ENCODE measurements around the gene FTH1. TPM values are rescaled to one million over a fixed set of nuclear protein-coding genes. Genes with fewer than 3 reads are reported as not detected.

Gene FTH1
- total and polyA plus RNA-seq, 2 of the 13 experiments (the other 11 are each of a cell fraction or from before 2014, with no cell fraction given), result 607 to 760 TPM

GRCh38 chr11:62000539-62001446 is 33.4 kb upstream of the FTH1 start (continued):
- TF ChIP-seq, protein P1, sequence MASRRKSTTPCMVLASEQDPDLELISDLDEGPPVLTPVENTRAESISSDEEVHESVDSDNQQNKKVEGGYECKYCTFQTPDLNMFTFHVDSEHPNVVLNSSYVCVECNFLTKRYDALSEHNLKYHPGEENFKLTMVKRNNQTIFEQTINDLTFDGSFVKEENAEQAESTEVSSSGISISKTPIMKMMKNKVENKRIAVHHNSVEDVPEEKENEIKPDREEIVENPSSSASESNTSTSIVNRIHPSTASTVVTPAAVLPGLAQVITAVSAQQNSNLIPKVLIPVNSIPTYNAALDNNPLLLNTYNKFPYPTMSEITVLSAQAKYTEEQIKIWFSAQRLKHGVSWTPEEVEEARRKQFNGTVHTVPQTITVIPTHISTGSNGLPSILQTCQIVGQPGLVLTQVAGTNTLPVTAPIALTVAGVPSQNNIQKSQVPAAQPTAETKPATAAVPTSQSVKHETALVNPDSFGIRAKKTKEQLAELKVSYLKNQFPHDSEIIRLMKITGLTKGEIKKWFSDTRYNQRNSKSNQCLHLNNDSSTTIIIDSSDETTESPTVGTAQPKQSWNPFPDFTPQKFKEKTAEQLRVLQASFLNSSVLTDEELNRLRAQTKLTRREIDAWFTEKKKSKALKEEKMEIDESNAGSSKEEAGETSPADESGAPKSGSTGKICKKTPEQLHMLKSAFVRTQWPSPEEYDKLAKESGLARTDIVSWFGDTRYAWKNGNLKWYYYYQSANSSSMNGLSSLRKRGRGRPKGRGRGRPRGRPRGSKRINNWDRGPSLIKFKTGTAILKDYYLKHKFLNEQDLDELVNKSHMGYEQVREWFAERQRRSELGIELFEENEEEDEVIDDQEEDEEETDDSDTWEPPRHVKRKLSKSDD (CRISPR knock-in tag; IDR thresholded peaks at IDR 0.05; ENCODE audit: low read depth), result 0 out of 2 replicates have a peak, but pooled peaks have one; percentile 58
- TF ChIP-seq, protein P2, sequence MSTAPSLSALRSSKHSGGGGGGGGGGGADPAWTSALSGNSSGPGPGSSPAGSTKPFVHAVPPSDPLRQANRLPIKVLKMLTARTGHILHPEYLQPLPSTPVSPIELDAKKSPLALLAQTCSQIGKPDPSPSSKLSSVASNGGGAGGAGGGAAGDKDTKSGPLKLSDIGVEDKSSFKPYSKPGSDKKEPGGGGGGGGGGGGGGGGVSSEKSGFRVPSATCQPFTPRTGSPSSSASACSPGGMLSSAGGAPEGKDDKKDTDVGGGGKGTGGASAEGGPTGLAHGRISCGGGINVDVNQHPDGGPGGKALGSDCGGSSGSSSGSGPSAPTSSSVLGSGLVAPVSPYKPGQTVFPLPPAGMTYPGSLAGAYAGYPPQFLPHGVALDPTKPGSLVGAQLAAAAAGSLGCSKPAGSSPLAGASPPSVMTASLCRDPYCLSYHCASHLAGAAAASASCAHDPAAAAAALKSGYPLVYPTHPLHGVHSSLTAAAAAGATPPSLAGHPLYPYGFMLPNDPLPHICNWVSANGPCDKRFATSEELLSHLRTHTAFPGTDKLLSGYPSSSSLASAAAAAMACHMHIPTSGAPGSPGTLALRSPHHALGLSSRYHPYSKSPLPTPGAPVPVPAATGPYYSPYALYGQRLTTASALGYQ (CRISPR knock-in tag; IDR thresholded peaks at IDR 0.05), result 0 out of 2 replicates have a peak, but pooled peaks have one; percentile 6
- TF ChIP-seq MATR3 (CRISPR knock-in tag; IDR thresholded peaks at IDR 0.05) (no peak), SP140L (CRISPR knock-in tag; IDR thresholded peaks at IDR 0.05; ENCODE audit: borderline replicate concordance) (no peak), HOXA3 (CRISPR knock-in tag; IDR thresholded peaks at IDR 0.05) (peak; percentile 16; the same call in 1 of the 2 replicates), ZNF501 (CRISPR knock-in tag; IDR thresholded peaks at IDR 0.05) (no peak), SOX5 (CRISPR knock-in tag; IDR thresholded peaks at IDR 0.05; ENCODE audit: borderline replicate concordance) (peak; percentile 59; the same call in 1 of the 2 replicates), ZNF75D (CRISPR knock-in tag; IDR thresholded peaks at IDR 0.05; ENCODE audit: borderline replicate concordance) (no peak), CREB1 (IDR thresholded peaks at IDR 0.05) (no peak), CREB1 (CRISPR knock-in tag; IDR thresholded peaks at IDR 0.05) (peak; percentile 29; the same call in 1 of the 2 replicates), ZNF44 (CRISPR knock-in tag; IDR thresholded peaks at IDR 0.05) (0 out of 2 replicates have a peak, but pooled peaks have one; percentile 12), SIX4 (CRISPR knock-in tag; IDR thresholded peaks at IDR 0.05) (no peak), ZBTB10 (CRISPR knock-in tag; IDR thresholded peaks at IDR 0.05; ENCODE audit: borderline replicate concordance) (no peak), ZMYM3 (CRISPR knock-in tag; IDR thresholded peaks at IDR 0.05) (peak; percentile 36; the same call in 1 of the 2 replicates)
- TF ChIP-seq, protein P3, sequence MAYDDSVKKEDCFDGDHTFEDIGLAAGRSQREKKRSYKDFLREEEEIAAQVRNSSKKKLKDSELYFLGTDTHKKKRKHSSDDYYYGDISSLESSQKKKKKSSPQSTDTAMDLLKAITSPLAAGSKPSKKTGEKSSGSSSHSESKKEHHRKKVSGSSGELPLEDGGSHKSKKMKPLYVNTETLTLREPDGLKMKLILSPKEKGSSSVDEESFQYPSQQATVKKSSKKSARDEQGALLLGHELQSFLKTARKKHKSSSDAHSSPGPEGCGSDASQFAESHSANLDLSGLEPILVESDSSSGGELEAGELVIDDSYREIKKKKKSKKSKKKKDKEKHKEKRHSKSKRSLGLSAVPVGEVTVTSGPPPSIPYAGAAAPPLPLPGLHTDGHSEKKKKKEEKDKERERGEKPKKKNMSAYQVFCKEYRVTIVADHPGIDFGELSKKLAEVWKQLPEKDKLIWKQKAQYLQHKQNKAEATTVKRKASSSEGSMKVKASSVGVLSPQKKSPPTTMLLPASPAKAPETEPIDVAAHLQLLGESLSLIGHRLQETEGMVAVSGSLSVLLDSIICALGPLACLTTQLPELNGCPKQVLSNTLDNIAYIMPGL (CRISPR knock-in tag; IDR thresholded peaks at IDR 0.05; ENCODE audit: borderline replicate concordance in 1 of 2, low read depth in 1 of 2), result 0 out of 4 replicates have a peak, but pooled peaks of 1 of the 2 experiments have one; percentile 50
- TF ChIP-seq, protein P4, sequence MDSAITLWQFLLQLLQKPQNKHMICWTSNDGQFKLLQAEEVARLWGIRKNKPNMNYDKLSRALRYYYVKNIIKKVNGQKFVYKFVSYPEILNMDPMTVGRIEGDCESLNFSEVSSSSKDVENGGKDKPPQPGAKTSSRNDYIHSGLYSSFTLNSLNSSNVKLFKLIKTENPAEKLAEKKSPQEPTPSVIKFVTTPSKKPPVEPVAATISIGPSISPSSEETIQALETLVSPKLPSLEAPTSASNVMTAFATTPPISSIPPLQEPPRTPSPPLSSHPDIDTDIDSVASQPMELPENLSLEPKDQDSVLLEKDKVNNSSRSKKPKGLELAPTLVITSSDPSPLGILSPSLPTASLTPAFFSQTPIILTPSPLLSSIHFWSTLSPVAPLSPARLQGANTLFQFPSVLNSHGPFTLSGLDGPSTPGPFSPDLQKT (CRISPR knock-in tag; IDR thresholded peaks at IDR 0.05; ENCODE audit: borderline replicate concordance), result no peak
- TF ChIP-seq, protein P5, sequence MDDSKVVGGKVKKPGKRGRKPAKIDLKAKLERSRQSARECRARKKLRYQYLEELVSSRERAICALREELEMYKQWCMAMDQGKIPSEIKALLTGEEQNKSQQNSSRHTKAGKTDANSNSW (CRISPR knock-in tag; IDR thresholded peaks at IDR 0.05; ENCODE audit: borderline replicate concordance), result no peak

Data from HepG2 (cell line).